TTC549 (cell line): Measurements from ENCODE around the gene TYMS.

Experiments
- FAIRE-seq: peaks from 2 replicates; lab custom pipeline; 2012; peaks lifted over from hg19 to GRCh38; lab: Jason Lieb, UNC

The TYMS gene

DNA sequence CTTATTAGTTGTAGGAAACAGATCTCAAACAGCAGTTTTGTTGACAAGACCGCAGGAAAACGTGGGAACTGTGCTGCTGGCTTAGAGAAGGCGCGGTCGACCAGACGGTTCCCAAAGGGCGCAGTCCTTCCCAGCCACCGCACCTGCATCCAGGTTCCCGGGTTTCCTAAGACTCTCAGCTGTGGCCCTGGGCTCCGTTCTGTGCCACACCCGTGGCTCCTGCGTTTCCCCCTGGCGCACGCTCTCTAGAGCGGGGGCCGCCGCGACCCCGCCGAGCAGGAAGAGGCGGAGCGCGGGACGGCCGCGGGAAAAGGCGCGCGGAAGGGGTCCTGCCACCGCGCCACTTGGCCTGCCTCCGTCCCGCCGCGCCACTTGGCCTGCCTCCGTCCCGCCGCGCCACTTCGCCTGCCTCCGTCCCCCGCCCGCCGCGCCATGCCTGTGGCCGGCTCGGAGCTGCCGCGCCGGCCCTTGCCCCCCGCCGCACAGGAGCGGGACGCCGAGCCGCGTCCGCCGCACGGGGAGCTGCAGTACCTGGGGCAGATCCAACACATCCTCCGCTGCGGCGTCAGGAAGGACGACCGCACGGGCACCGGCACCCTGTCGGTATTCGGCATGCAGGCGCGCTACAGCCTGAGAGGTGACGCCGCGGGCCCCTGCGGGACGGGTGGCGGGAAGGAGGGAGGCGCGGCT lies at the start of gene TYMS:
Gene TYMS, plus strand, starts transcription at position 343 of the 690 bp plus-strand sequence. Its CDS starts 90 bp downstream, at position 433.
- no peak for FAIRE-seq

DNA sequence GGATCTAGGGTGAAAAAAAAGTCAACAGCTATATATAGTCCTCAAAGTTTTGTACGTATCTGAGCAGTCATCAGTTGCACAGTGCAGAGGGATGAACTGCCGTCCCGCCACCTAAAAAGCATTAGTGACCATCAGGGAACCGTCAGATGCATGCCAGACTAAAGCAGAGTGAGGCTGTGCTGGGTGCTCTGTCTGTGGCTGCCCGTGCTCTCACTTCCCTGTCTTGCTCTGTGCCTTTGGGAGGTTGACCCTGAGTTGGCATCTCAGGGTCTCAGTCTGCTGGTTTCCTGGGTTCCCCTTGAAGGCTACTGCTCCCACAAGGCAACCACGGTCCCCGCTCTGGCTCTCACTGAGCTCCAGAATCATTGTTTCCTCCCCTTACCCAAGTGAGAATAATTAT lies 49.5 kb upstream of the TYMS start:
- no peak for FAIRE-seq

DNA sequence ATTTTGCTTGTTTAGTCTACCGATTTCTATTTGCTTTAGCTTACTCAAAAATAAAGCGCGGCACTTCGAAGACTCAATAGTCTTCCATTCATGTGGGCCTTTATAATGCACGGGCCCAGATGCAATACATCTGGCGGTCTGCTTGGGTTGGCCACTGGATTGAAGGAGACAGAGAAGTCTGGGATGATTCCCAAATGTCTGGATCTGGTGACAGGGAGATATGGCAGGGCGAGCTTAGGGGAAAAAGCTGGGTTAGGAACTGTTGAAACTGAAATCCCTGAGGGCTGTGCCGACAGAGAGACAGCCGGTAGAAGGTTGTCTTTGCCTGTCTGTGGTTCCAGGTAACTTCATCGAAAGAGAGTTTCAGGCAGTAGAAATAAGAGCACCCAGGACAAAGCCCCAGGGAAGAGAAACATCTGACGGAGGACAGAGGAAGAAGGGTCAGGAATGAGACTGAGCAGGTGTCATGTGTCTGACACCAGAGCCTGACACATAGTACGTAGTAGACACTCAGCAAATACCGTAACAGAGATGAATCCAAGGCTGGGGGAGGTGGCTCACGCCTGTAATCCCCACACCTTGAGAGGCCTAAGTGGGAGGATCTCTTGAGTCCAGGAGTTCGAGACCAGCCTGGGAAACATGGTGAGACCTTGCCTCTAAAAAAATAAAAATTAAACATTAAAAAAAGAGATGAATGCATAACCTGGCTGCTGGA lies 47.1 kb upstream of the TYMS start:
- FAIRE-seq = no peak

DNA sequence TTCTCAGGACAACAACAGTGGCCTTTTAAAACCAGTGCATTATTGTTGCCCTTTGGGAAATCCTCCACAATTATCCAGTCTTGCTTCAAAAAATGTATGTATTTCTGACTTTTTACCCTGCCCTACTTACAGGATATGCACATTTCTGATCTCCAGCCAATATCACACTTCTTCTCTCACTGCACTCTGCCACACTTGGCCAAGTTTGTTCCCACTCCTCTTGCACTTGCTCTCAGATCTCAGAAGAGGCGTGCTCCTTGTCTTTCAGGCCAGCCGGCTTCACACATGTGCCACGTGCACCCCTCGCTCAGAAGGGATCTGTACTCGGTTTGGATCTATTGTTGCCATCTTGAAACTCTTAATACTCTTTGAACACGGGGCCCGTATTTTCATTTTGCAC lies 45.3 kb upstream of the TYMS start:
- no peak for FAIRE-seq

DNA sequence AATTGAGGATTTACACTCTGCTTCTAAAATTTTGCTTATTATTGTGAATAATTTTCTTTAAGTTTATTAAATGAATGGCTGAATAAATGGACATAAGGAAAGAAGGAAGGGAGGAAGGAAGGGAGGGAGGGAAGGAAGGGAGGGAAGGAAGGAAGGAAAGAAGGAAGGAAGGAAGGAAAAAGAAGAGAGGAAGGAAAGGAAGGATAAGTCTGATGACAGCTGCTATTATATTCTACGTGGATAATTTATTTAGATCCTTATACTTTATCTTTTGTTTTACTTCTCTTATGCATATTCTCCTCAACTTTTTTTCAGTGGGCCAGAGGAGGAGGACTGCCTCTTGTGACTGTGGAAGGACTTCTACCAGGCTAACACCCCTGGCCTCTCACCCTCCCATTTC lies 43.3 kb upstream of the TYMS start:
- no peak for FAIRE-seq

DNA sequence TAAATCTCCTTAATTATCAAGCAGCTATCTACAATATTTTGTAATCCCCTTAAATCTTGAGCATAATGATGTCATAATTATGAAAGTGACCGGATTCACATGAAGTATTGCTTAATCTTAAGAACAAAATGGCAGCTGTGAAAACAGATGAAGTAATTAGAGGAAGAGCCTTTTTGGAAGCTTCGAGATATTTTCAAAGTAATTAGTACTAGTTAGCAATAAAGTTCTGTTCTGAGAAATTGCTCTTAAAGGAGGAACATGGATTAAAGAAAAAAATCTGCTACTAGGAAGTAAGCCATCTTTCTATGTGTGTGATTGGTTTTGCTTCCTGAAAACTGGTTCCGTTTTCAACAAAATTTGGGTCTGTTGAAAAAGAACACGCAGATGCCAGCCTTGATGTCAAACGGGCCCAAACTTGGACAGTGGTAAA lies 42.3 kb upstream of the TYMS start:
- FAIRE-seq = no peak

DNA sequence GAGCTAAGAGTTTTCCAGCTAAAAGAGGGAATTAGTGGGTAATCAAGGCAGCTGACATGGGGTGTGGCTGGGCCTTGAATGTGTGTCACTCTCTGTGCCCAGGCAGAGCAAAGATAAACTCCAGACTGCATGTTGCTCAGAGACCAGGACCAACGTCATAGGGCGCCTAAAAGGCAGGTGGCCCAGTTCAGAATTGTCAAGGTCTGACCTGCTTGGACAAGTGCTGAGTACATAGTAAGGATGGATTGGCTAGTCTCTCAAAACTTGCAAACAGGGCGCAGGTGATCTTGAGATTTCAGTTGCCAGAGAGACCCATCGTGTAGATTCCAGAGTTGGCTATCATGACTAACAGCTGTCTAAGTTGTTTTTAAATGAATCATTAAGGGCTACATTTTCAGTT lies 41.7 kb upstream of the TYMS start:
- no peak for FAIRE-seq

DNA sequence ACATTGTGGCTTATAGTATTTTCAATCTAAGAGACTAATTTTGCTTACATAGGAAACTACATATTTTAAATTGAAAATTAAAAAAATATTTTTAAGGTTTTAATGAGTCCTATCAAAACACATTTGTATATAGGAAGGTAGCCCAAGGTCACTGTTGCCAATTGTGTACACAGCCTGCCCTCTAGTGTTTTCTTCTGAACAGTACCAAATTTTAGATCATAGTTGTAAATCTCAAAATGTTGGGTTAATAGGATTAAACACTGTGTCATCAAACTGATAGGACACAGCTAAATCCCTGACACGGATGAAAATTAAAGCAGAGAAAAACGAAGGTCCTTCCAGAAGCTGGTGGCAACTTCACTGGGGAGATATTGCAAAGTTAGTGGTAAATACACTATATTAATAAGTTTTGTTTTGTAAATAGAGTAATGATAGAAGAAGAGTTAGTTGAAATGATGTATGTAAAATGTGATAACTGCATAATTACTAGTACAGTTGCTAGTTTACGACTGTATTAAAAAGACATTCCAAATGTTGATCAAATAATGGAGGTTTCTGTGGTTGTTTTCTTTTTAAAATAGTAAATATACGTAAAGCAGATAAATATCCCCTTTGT lies 41.0 kb upstream of the TYMS start:
- peak; percentile 95 for FAIRE-seq

DNA sequence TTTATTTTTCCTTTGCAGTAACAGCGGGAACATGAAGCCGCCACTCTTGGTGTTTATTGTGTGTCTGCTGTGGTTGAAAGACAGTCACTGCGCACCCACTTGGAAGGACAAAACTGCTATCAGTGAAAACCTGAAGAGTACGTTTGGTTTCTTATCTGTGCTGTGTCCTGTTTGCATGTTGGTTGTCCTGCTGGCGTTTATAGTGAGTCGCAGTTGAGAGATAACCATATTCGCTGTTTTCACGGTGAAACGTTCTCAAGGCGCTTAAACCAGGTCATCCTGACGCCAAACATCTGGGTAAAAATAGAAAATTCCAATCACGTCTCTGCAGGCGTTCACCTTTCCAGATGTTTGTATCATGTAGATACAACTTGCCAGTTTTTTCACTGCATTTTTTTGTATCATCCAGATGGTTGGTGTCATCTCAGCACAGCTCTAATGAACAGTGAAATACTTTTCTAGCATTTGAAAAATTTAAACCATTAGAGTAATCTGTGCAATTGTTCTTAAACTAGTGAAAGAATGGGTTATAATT lies 39.4 kb upstream of the TYMS start:
- FAIRE-seq = no peak

DNA sequence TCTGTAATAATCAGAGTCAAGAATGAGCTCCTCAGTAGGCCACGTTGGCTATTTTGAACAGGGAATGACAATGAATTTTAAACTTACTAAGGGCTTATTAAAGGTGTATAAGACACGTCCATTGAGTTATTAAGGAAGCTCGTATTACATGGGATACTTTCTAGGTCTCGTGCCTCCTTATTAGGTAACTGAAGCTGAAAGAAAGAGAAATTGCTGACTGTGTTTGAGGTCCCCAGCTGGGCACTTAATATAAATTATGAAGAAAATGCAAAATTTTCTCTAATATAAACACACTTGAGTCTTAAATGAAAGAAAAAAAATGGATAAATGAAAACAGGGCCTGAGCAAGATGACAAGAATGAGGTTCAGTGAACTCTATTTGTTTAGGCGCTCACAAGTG lies 38.8 kb upstream of the TYMS start:
- no peak for FAIRE-seq

DNA sequence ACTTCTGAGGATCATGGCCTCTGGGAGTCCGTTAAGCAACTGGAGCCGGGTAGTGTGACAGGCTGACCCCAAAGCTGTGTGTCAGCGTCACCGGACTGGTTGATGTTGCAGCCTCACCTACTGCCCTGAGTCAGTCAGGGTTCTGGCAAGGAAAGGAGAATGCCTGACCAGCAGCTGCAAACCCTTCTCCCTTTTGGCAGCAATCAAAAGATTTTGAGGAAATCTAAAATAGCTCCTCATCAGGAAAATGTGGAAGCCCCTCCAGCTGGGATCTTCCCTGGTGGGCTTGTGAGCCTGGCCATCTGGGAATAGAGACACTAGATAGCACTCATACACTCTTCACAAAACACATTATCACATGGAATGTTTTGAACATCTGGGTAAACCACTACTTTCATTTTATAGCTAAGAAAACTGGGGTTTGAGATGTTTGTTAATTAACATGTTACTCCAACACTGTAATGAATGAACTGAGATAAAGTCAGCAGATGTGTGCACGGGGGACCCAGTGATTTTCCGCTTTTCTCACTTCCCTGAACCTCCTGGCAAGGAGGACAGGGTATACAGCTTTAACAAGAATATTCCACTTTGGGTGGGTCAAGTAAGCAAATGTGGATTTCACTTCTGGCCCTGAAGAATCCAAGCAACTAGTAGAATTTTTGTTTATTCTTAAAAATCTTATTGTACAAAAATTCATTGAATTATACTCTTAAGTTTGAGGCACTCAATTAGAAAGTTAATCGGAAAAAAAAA lies 36.0 kb upstream of the TYMS start:
- no peak for FAIRE-seq

DNA sequence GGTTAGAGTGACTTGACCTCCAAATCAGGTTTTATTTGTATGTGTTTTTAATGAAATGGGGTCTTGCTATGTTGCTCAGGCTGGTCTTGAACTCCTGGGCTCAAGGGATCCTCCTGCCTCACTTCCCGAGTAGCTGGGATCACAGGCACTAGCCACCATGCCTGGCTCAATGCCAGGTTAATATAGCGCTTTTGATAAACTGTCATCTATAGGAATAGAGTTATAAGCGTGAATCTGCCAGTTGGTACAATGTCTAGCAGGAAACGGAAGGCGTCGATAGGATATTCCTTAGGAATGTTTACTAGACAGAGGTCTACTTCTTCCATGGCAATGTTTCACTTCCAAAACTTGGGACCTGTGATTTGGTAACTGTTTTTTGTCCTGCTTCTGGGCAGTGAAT lies 35.2 kb upstream of the TYMS start:
- no peak for FAIRE-seq

DNA sequence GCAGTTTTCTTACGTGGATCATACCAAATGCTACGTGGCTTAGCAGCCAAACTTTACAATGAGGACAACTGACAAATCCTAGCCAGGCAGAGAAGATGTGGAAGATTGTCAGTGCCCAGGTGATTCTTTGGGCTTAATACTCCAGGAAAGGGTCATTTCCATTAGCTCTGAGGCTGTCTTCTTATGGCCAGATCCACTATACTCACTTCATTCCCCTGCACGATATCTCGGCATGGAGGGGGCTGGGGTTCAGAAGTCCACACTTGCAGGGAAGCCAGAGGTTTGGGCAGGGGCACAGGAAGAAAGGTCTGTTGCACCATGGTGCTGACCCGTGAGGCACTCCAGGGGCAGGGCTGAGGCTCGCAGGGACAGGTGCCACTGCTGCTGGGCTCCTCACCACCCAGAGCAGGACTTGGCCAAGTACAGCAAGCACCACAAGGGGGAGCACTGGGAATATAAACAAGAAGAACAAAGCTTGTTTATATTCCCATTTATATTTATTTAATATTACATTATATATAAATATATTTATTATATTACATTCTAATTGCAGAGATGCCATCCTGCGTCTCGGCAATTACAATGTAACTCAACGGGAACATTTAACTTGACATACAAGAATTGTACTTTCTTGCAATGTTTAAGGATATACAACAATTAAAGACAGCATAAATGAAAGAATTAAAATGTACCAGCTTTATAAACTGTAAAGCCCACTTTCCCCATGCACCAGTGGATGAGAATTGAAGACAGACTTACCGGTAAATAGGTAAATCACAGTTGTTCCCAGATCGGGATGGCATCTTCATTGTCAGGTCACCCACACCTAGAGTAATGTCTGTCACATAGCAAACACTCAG lies 33.5 kb upstream of the TYMS start:
- FAIRE-seq = peak; percentile 61

DNA sequence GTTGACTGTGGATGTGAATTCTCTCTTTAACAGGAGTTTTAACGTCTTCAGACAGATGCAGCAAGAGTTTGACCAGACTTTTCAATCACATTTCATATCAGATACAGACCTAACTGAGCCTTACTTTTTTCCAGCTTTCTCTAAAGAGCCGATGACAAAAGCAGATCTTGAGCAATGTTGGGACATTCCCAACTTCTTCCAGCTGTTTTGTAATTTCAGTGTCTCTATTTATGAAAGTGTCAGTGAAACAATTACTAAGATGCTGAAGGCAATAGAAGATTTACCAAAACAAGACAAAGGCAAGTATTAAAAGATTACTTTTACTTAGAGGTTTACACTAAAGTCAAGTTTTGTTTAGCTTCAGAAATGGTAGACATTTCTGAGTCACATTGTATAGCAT lies 30.2 kb upstream of the TYMS start:
- no peak for FAIRE-seq

DNA sequence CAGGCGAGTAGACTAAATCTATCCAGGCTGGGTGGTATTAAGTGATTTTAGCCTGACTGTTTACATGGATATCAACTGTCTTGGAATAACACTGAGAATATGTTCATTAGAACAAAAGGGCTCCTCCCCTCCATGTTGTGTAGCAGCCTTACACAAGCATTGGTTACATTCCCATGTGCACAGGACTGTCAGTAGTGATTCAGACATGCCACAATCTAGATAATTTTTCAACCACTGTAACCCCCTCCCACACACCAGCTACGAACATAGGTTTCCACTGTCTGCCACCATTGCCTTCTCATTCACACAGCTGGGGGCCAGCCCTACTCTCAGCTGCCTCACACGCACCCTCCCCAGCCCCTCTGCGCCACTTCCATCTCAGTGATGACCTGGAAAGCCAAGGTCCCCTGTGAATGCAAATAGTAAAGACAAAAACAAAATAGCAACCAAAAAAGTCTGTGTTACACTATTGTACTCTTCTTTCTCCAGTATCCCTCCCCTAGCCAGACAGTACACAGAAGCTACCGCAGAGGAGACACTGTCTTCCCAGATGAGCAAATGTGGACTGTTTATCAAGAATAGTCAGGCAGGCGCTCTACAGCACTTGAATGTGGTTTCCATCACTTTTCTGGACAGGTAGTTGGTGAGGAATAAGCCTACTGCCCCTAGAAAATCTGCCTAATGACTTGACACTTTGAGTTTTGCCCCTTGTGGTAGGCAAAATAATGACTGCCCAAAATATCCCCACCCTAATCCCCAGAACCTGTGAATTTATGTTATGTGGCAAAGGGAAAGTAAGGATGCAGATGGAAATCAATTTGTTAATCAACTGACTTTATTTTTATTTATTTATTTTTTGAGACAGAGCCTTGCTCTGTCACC lies 27.9 kb upstream of the TYMS start:
- FAIRE-seq = no peak

DNA sequence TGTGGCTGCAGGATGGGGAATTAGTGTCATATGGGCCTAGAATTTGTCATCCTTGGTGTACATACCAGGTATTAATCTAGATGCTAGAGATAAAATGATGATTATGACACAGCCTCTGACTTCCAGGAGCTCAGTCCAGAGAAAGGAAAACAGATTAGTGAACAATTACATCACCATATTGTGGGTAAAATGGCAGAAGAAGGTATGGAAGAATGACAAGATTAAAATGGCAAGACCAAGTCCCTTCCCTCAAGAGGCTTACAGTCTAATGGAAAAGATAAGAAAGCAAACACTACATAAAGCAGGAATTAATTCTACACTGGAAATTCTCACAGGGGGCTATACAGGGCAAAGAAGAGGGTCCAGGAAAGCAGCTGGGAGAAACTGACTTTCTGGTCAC lies 25.9 kb upstream of the TYMS start:
- no peak for FAIRE-seq

DNA sequence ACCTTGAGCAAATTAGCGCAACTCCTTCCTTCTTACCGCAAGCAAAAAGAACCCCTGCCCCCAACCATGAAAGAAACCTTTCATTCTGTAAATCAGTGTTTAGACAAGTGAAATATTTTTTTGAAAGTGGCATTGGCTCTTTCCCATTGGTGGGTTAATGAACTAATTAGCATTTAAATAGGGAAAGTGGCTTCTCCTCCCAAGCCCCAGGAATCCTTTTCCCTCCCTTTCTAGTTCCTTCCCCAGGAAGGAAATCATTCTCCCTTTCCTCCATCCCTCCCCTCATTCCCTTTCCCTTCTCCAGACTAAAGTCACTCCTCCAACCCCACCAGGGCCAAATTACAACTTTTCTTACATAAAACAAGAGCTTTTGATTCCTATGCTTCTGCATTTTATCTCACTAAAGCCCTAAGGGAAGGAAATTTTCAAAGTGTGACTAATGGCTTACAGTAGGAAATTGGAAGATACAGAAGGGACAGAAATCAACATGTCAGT lies 22.9 kb upstream of the TYMS start:
- FAIRE-seq = no peak

DNA sequence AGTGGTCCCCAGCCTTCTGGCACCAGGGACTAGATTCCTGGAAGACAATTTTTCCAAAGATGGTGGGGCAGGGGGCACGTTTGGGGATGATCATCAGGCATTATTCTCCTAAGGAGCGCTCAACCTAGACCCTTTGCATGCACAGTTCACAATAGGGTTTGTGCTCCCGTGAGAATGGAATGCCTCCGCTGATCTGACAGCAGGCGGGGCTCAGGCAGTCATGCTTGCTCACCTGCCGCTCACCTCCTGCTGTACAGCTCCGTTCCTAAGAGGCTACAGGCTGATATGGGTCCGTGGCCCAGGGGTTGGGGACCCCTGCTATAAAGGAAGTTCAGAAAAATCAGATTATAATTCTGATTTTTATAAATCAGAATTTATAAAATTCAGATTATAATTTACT lies 22.3 kb upstream of the TYMS start:
- FAIRE-seq = no peak

DNA sequence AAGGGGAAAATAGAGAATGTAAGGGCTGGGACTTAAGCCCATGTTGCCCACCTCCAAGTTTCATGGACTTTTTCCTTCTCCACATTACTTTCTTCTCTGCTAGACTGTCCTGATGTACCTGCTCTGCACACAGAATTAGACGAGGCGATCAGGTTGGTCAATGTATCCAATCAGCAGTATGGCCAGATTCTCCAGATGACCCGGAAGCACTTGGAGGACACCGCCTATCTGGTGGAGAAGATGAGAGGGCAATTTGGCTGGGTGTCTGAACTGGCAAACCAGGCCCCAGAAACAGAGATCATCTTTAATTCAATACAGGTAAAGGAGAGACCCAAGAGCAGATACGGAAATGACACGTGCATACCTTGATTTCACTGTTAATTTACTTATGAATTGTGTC lies 16.2 kb upstream of the TYMS start:
- no peak for FAIRE-seq

DNA sequence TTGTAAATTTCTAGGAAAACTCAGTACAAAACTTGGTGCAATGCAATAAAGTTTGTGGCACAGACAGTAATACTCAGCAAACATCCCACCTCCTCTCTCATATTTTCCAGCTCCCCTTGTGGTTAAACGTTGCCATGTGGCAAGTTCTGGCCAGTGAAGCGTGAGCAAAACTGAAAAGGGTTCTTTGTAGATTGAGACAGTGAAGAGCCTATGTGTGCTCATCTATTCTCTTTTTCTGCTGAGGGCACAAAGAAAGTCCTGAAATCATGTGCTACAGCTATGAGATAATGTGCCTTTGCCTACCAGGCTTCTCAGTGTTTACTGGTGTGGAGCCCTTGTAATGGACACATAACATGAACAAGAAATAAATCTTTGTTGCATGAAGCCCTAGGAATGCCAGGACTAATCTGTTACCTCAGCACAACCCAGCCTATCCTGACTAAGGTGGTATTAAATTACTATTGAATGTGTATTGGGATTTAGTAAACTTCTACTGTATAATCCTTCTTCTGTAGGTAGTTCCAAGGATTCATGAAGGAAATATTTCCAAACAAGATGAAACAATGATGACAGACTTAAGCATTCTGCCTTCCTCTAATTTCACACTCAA lies 13.0 kb upstream of the TYMS start:
- FAIRE-seq = no peak
